Lower leg skin (tissue), 3 donors: ENCODE results near the gene SWT1.

Source experiments
- POLR2A ChIP-seq, 2 donors: fragments of 450-650 bp; IDR thresholded peaks; one replicate each; pipeline ENCODE4 v1.6.1; 2016 to 2017; ENCODE audit warnings: antibody characterized with exemption in 2 of 2, mild to moderate bottlenecking in 1 of 2, moderate library complexity in 1 of 2
- TF ChIP-seq, protein P1 (sequence below), 3 donors: fragments of 450-650 bp; IDR thresholded peaks; one replicate each; pipeline ENCODE4 v1.5.1; 2016; ENCODE audit warnings: antibody characterized with exemption in 3 of 3, mild to moderate bottlenecking in 3 of 3, moderate library complexity in 2 of 3

DNA sequence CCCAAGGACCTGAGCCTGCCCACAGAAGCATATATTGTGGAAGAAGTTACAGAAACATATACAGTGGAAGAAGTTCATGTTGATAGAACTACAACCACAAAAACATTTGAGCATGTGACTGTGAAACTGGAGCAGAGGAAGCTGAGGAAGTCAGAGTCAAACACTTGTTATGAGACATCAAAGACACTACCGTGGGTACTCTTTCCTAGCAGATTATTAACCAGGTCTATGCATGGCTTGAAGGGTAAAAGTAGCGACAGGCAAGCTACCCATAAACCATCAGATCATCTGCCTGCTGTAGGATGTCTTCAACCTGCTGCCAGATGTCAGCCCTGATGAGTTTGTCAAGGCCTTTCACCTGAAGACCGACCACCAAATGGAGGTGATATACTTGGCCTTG lies 124.3 kb downstream of the SWT1 start:
- TF ChIP-seq, protein P1, sequence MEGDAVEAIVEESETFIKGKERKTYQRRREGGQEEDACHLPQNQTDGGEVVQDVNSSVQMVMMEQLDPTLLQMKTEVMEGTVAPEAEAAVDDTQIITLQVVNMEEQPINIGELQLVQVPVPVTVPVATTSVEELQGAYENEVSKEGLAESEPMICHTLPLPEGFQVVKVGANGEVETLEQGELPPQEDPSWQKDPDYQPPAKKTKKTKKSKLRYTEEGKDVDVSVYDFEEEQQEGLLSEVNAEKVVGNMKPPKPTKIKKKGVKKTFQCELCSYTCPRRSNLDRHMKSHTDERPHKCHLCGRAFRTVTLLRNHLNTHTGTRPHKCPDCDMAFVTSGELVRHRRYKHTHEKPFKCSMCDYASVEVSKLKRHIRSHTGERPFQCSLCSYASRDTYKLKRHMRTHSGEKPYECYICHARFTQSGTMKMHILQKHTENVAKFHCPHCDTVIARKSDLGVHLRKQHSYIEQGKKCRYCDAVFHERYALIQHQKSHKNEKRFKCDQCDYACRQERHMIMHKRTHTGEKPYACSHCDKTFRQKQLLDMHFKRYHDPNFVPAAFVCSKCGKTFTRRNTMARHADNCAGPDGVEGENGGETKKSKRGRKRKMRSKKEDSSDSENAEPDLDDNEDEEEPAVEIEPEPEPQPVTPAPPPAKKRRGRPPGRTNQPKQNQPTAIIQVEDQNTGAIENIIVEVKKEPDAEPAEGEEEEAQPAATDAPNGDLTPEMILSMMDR (IDR thresholded peaks at IDR 0.05) = no peak
- TF ChIP-seq POLR2A (IDR thresholded peaks at IDR 0.05) = no peak
